NCI-H2107 treated with DMSO at 0.1 percent for 48 hours (cell line): ENCODE results near the gene PADI3.
"Not testable (repeated sequence)": the region's sequence is repeated elsewhere in the genome, so short reads cannot be mapped to it uniquely, and the experiment has no call there.

Experiments
- DNase-seq: peaks from one replicate; lab custom pipeline; 2025; ENCODE audit not compliant: unreplicated experiment; lab: John Stamatoyannopoulos, UW

PADI3 gene

DNA sequence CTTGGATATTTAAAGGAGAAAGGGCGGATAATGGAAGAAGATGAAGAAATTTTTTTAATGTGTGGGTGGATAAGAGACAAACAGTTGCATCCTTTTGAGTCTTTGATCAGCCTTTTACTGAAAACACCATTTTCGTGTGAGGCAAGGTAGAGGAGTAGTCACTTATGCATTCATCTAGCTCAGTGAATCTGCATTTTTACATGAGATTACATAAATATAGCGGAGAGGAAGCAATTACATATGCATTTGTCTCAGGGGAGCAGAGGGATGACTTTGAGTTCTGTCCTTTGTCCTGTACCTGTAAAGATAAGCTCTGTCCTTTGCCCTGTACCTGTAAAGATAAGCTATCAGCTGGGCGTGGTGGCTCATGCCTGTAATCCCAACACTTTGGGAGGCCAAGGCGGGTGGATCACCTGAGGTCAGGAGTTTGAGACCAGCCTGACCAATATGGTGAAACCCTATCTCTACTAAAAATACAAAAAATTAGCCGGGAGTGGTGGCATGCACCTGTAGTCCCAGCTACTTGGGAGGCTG is 73.0 kb downstream of the PADI3 start:
- DNase-seq = not testable (repeated sequence)

DNA sequence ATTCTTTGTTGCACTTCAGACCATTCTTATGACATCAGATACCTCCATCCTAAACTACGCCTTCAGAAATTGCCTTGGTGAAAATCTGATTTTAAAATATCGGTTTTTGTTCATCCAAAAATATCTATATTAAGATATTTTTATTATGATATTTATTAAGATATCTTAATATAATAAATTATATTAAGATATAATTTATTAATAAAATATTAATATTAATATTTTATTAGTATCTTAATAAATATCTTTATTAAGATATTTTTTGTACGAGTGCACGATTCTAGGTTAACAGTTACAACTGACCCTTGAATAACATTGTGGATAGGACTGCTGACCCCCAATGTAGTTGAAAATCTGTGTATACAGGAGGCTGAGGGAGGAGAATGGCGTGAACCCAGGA is 80.0 kb downstream of the PADI3 start:
- DNase-seq = no peak

DNA sequence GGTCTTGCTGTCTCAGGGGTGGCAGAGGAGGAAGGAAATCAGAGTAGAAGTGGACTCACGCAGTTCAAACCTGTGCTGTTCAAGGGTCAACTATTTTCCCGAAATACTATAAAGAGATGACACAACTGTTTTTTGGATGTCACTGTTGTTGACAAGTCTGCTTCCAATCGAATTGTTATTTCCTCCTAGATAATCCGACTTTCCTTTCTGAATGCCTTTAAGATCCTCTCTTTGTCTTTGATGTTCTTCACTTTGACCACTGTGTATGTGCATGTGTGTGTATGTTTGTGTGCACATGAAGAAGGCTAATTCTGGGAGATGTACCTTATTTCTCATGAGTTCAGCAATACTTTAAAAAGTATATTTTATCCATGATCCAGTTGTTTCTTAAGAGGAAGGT is 80.7 kb downstream of the PADI3 start:
- no peak for DNase-seq

DNA sequence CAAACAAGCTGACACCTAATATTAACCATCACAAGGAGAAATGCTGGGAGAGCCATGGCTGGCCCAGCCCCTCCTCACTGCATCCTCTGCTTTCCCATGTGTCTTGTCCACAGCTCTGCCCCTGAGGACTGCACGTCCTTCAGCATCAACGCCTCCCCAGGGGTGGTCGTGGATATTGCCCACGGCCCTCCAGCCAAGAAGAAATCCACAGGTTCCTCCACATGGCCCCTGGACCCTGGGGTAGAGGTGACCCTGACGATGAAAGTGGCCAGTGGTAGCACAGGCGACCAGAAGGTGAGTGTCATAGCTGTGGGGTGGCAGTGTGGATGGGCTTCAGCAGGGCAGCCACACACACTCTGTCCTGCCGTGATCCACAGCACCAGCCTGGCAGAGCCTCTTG is 82.0 kb downstream of the PADI3 start:
- no peak for DNase-seq

DNA sequence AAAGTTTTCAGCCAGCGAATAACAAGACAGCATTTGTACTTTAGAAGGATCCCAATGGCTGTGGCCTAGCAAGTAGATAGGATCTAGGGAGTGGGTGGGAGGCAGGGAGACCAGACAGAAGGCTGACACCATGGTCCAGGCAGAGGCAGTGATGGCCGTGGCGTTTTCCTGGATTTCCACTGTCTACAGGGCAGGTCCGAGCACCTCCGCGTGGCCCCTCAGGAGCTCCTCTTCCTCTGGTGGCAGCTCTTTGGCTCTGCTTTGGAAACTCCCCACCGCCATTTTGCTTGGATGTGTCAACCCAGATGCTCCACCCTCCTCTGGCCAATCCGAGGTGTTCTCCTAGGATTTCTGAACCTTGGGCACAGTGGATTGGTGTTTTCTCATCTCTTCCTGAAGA is 84.2 kb downstream of the PADI3 start:
- DNase-seq = no peak
